Stimulated activated CD4-positive, alpha-beta T cell treated with anti-CD3 and anti-CD28 coated beads, Interleukin-4, amount 100 ng/mL, for 48 hours (primary cell): ENCODE measurements around the gene ERVK3-1.
"Not testable (repeated sequence)": the region's sequence is repeated elsewhere in the genome, so short reads cannot be mapped to it uniquely, and the experiment has no call there.

Experiments
- DNase-seq, 2 donors: peaks; one replicate each; pipeline ENCODE4 v3.0.0-alpha.2; 2020; ENCODE audit warnings: low read depth in 2 of 2

The ERVK3-1 gene

DNA sequence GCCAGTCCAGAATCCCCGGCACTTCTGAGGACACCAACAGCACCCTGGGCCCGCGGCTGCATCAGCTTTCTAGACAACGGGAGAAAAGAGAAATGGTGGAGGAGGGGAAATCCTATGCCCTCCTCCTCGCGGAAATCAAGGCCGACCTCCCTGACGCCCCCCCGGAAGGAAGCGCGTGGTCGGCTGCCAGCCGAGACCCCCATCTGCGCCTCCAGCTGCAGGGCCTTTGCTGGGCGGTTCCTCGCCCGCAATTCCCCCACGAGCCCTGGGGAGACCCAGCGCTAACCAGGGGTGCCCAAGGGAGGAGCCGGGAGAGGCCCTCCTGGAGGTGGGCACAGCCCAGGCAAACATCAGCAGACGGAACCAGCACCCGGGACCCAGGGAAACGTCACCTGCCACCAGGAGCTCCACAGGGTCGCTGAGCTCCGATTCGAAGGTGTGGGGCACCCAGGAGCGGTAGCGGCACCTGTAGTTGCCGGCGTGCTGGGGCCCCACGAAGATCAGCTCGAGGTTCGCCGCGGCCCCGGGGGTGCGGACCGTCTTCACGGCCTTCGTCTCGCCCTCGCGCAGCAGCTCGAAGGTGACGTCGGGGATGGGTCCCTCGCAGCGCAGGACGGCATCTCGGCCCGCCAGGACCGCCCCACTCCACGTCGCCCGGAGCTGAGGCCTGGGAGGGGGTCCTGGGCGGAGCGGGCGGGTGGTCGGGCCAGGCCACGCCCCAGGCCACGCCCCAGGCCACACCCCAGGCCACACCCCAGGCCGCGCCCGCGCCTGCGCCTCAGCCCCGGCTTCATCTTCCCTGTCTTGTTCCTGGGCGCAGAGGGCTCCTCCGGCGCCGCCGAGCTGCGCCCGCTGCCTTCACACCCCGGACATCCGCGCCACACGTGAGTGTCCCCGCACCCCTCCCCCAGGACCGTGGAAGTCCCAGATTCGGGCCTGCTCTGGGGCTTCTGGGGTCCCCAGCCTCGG lies 42.1 kb downstream of the ERVK3-1 start:
- DNase-seq, result peak; percentile 47 to 53

GRCh38 chr19:58348080-58348479 lies 42.9 kb downstream of the ERVK3-1 start:
- DNase-seq, result not testable (repeated sequence)

GRCh38 chr19:58349590-58349989 lies 44.4 kb downstream of the ERVK3-1 start:
- no peak for DNase-seq

DNA sequence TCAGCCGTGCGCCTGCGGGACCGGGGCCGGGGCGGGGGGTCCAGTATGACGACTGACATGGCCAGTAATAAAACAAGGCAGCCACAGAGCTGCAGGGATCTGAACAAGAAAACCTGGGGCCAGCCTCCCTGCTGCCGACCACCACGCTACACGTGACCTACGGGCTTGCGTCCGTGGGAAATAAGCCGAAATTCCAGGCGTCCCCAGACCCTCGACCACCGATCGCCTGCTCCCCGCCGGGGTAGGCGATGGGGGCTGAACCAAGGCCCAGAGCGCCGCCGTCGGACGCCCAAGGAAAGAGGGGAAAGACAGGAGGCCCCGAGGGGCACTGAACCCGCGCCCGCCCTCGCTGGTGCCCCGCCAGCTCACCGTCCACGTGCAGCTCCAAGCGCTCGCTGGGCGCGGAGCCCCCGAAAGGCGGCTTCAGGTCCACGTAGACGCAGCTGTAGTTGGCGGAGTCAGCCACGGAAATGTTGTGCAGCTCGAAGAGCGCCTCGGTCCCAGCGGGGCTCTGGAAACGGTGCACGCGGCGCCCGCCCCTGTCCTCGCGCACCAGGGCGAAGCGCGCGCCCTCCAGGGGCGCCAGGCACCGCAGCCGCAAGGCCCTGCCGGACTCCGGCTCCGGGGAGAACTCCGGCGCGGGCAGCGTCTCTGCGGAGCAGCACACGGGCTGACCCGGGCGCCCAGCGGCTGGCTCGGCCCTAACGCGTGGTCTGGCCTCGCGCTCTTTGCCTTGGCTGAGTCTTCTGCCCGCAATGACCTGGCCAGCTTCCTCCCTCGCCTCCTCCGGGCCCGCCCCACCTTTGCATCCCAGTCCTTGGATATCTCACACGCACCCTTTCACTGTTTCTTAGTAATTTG lies 45.1 kb downstream of the ERVK3-1 start:
- DNase-seq, result no peak

DNA sequence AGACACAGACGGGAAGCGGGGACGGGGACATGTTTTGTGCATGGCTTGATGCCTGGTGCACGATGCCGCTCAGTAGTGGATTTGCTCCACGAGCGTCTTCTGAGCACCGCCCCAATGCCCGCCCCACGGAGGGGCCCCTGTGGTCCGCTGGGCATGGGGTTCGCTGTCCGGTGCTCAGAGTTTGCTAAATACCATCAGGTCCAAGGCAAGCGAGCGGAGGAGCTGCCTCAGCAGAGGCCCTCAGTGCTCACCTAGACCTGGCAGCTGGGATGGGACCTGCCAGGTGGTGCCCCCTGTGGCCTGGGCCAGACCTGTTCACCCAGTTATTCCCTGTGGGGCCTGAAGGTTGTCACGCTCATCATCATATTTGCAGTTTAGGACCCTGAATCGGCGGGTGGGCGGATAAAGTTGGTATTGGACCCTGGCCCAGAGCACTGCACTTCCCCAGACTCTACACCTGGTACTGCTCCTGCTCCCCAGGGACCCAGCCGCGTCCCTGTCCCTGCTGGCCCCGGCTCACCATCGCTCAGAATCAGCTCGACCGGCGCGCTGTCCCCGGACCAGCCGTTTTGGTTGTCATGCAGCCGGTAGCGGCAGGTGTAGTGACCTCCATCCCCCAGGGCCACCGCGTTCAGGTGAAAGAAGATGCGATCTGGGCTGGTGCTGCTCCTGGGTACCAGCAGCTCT lies 45.8 kb downstream of the ERVK3-1 start:
- no peak for DNase-seq

- DNase-seq, result no peak
These were observed 46.3 kb downstream of the ERVK3-1 start for GRCh38 chr19:58351558-58351878.

- DNase-seq, result no peak
These were observed 47.0 kb downstream of the ERVK3-1 start for GRCh38 chr19:58351990-58352755.

DNA sequence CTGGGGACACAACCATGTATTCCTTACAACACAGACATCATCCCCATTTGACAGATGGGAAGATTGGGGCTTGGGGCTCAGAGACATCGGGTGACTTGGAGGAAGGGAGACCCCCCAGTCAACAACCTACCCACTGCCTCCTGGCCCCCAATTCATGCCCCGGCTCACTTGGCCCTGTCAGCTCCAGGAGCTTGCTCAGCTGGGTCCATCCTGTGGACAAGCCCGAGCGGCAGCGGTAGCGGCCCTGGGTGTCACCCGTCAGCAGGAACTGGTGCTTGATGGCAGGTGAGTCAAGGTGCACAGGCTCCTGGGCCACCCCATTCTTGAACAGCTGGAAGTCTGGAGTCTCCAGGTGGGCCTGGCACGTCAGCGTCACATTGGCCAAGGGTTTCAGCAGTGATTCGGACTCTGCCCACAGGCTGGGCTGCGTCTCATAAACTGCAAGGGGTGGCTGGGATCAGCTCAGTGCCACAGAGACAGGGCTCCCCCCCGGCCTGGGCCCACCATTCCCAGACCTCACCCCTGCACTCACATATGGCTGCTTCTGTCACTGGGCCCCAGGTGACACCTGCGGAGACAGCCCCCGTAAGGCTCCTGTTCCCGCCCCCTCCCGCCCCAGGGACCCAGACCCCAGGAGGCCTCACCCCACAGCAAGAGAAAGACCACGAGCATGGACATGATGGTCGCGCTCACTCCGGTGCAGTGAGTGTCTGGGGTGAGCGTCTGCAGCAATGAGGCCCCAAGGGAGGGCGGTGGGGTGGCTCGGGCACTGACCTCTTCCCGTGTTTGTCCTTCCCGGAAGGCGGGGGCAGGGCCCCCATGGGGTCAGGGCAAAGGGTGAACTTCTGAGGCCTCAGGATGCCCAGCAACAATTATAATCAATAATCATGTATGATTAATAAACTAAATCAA lies 47.8 kb downstream of the ERVK3-1 start, which contains the start of gene A1BG:
Gene A1BG, minus strand, starts transcription at position 733 of the 912 bp plus-strand sequence. Its CDS starts 55 bp downstream, at position 678.
- no peak for DNase-seq

GRCh38 chr19:58353717-58354477 lies 48.7 kb downstream of the ERVK3-1 start:
- DNase-seq, result no peak

- DNase-seq, result no peak
These were observed 49.4 kb downstream of the ERVK3-1 start for GRCh38 chr19:58354478-58355030.

DNA sequence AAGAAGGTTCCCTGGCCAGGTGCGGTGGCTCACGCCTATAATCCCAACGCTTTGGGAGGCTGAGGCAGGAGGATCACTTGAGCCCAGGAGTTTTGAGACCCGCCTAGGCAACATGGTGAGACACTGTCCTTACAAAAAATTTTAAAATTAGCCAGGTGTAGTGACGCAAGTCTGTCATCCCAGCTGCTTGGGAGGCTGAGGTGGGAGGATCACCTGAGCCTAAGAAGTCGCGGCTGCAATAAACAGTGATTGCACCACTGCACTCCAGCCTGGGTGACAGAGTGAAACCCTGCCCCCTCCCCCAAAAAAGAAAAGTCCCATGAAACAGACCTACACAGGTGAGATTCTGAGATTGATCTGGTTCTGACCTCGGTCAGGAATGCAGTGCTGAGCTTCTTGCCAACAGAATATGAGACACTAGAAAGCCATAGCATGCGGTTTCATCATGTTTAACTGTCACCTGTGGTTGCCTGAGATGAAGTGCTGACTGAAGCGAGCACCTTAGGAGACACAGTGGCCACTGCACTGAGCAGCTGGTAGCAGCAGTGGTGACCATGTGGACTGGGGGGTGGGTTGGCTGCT lies 50.1 kb downstream of the ERVK3-1 start:
- no peak for DNase-seq

DNA sequence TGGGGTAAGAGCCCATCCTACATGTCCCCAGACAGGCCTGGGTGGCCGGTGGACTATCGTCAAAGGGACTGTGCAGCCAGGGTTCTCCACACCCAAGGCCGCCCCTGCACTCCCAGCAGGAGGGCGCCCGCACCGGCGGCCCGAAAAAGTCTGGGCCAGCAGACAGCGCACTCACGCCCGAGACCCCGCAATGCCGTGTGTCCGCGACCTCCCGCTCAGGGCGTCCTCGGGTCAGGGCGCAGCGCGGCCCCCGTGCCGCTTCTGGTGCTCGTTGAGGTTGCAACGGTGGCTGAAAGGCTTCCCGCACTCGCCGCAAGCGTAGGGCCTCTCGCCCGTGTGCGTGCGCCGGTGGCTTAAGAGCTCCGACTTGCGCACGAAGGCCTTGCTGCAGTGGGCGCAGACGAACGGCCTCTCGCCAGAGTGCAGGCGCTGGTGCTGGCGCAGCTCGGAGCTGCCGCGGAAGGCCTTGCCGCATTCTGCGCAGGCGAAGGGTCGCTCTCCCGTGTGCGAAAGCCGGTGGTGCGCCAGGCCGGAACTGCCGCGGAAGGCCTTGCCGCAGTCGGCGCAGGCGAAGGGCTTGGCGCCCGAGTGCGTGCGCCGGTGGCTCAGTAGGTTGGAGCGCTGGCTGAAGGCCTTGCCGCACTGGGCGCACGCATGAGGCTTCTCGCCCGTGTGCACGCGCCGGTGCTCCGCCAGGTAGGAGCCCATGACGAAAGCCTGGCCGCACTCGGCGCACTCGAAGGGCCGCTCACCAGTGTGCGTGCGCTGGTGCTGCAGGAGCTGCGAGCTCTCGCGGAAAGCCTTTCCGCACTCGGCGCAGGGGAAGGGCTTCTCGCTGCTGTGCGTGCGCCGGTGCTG lies 51.0 kb downstream of the ERVK3-1 start:
- no peak for DNase-seq

- DNase-seq, result no peak
These were observed 51.7 kb downstream of the ERVK3-1 start for GRCh38 chr19:58356766-58357480.

GRCh38 chr19:58357481-58358145 lies 52.4 kb downstream of the ERVK3-1 start:
- DNase-seq, result no peak

- peak in 1 of 2 donors; percentile 43 for DNase-seq
These were observed 56.7 kb downstream of the ERVK3-1 start for GRCh38 chr19:58361900-58362271.

DNA sequence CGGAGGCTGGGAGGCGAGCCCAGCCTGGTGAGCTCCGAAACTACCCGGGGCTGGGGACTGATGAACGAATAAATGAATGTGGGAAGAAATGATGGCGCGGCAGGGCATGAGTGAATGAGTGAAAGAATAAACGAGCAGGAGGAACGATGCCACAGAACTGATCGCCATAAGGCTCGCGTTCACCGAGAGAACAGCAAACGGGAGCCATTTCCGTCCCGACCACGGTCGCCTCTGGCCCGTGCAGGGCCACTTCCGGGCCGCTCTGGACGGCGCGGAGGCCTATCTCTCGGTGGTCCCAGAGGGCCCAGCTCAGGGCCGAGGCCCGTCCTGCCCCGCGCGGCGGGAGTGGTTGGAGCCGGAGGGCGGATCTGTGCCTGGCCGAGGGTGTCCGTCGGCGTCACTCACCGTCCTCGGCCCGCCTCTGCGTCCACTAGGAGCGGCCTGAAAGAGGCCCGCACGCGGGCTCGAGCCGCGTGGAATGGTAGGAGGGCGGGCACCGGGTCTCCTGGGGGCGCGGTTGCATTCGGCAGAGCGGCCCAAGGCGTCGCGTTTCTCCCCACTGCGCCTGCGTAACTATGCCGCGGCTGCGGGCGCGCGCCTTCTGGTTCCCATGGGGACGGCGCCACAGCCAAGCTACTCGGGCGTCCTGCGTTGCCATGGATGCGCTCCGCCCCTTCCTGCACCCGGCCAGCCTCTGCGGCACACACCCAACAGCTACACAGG lies 57.3 kb downstream of the ERVK3-1 start, which contains the start of gene ZNF497:
Gene ZNF497, minus strand, starts transcription at position 480 of the 723 bp plus-strand sequence. CDS start 5,116 bp downstream, outside the sequence.
- DNase-seq, result peak; percentile 95 to 96
